HFF-Myc (cell line): ENCODE measurements around the gene WIPF2.

Experiments used
- DNase-seq: peaks from one replicate; pipeline ENCODE4 v3.0.0-alpha.2; 2011; ENCODE audit warnings: low read depth; ENCODE audit errors: extremely low read depth
- H3K4me3 ChIP-seq: replicated peaks from 2 replicates; pipeline ENCODE4 v1.5.1; 2011; ENCODE audit warnings: low read depth, mild to moderate bottlenecking, control low read depth, low read length
- TF ChIP-seq, protein P1 (sequence below): IDR thresholded peaks from 2 replicates; pipeline ENCODE4 v1.5.1; 2012; ENCODE audit warnings: mild to moderate bottlenecking, low read depth, low read length, control low read depth; ENCODE audit errors: missing control alignments

Gene WIPF2

GRCh38 chr17:40327735-40328385, 108.8 kb downstream of the WIPF2 start:
- no peak for DNase-seq
- H3K4me3 ChIP-seq = no peak overlapping the region
- TF ChIP-seq, protein P1, sequence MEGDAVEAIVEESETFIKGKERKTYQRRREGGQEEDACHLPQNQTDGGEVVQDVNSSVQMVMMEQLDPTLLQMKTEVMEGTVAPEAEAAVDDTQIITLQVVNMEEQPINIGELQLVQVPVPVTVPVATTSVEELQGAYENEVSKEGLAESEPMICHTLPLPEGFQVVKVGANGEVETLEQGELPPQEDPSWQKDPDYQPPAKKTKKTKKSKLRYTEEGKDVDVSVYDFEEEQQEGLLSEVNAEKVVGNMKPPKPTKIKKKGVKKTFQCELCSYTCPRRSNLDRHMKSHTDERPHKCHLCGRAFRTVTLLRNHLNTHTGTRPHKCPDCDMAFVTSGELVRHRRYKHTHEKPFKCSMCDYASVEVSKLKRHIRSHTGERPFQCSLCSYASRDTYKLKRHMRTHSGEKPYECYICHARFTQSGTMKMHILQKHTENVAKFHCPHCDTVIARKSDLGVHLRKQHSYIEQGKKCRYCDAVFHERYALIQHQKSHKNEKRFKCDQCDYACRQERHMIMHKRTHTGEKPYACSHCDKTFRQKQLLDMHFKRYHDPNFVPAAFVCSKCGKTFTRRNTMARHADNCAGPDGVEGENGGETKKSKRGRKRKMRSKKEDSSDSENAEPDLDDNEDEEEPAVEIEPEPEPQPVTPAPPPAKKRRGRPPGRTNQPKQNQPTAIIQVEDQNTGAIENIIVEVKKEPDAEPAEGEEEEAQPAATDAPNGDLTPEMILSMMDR = no peak

GRCh38 chr17:40328386-40328766, 109.3 kb downstream of the WIPF2 start:
- no peak overlapping the region for H3K4me3 ChIP-seq
- TF ChIP-seq, protein P1 = no peak
- DNase-seq = no peak

- H3K4me3 ChIP-seq = no peak overlapping the region
- TF ChIP-seq, protein P1 = no peak
- DNase-seq = no peak
Observed at GRCh38 chr17:40329839-40330794, 111.0 kb downstream of the WIPF2 start.

GRCh38 chr17:40330850-40331470, 111.9 kb downstream of the WIPF2 start:
- no peak for DNase-seq
- TF ChIP-seq, protein P1 = no peak
- H3K4me3 ChIP-seq = no peak overlapping the region

GRCh38 chr17:40331743-40332641, 112.9 kb downstream of the WIPF2 start:
- H3K4me3 ChIP-seq = no peak overlapping the region

More at GRCh38 chr17:40331743-40332641, 112.9 kb downstream of the WIPF2 start:
- no peak for DNase-seq
- TF ChIP-seq, protein P1 = no peak
